Esophagus (tissue), 2 donors: ENCODE results near the gene SLC7A9. TPM values are rescaled to one million over a fixed set of nuclear protein-coding genes. Genes with fewer than 3 reads are reported as not detected.

Source experiments
- H3K27ac ChIP-seq, 2 donors: one replicate each; pipeline ENCODE4 v1.5.1; 2013; ENCODE audit warnings: low read depth in 2 of 2, mild to moderate bottlenecking in 2 of 2, inconsistent platforms in 1 of 2, low read length in 1 of 2, moderate library complexity in 1 of 2
- H3K27me3 ChIP-seq, 2 donors: one replicate each; pipeline ENCODE4 v1.6.1; 2013; ENCODE audit warnings: low read length in 2 of 2, control low read depth in 1 of 2, mild to moderate bottlenecking in 1 of 2; ENCODE audit not compliant: insufficient read depth in 2 of 2, control insufficient read depth in 1 of 2
- H3K36me3 ChIP-seq, 2 donors: one replicate each; pipeline ENCODE4 v1.6.1; 2013; ENCODE audit warnings: low read length in 1 of 2; ENCODE audit not compliant: control insufficient read depth in 2 of 2, insufficient read depth in 2 of 2
- H3K4me1 ChIP-seq, 2 donors: one replicate each; pipeline ENCODE4 v1.6.1; 2013; ENCODE audit warnings: low read length in 1 of 2; ENCODE audit not compliant: control insufficient read depth in 2 of 2, insufficient read depth in 2 of 2
- H3K4me3 ChIP-seq, 2 donors: one replicate each; pipeline ENCODE4 v1.5.1; 2013; ENCODE audit warnings: low read length in 2 of 2, mild to moderate bottlenecking in 2 of 2, low read depth in 1 of 2, moderate library complexity in 1 of 2
- H3K9me3 ChIP-seq, 2 donors: one replicate each; pipeline ENCODE4 v1.6.1; 2013; ENCODE audit warnings: mild to moderate bottlenecking in 2 of 2, low read depth in 1 of 2, low read length in 1 of 2, moderate library complexity in 1 of 2; ENCODE audit not compliant: control insufficient read depth in 2 of 2, insufficient read depth in 1 of 2
- WGBS, 2 donors: extraction: QIAGEN DNeasy Blood & Tissue Kit; methylation state at CpG; one replicate each; pipeline ENCODE4 v1.1.7; 2013; 5-methylcytosine and 5-hydroxymethylcytosine counted together
- polyA plus RNA-seq, 2 donors: library from polyadenylated mRNA; stranded (reverse); fragments of 200-250 nt; gene quantifications; one replicate each; pipeline ENCODE4 v1.2.3, GENCODE V29; 2013
- donor health status: healthy with polysubstance abuse.
- donor health status: Bipolar disorder and iron deficiency.

SLC7A9 gene
- polyA plus RNA-seq, 2 donors: 0.16 to 0.33 TPM

GRCh38 chr19:32876919-32877285 is 7.3 kb upstream of the SLC7A9 start:
- H3K36me3 ChIP-seq: peaks cover 0 to 10% of the 10 kb centered on the region in 2 donors
- H3K4me1 ChIP-seq: peaks cover 0 to 3% of the 10 kb centered on the region in 2 donors
- no peak overlapping the region for H3K4me3 ChIP-seq
- H3K9me3 ChIP-seq: no peaks in the 10 kb centered on the region
- no peaks in the 10 kb centered on the region for H3K27me3 ChIP-seq
- 80 to 86% methylated on average over 12 of the region's 12 CpGs for WGBS, 2 donors
- no peak overlapping the region for H3K27ac ChIP-seq

GRCh38 chr19:32876236-32876918 is 6.8 kb upstream of the SLC7A9 start:
- Histone ChIP-seq H3K4me3 (no peak overlapping the region), H3K9me3 (no peaks in the 10 kb centered on the region), H3K36me3 (peaks cover 0 to 7% of the 10 kb centered on the region in 2 donors), H3K27ac (no peak overlapping the region), H3K27me3 (no peaks in the 10 kb centered on the region), H3K4me1 (no peaks in the 10 kb centered on the region)
- WGBS, 2 donors: 85 to 87% methylated on average over 9 of the region's 9 CpGs

GRCh38 chr19:32875428-32875827 is 5.9 kb upstream of the SLC7A9 start:
- Histone ChIP-seq H3K27ac (no peak overlapping the region), H3K36me3 (peaks cover 0 to 7% of the 10 kb centered on the region in 2 donors), H3K27me3 (no peaks in the 10 kb centered on the region), H3K9me3 (no peaks in the 10 kb centered on the region), H3K4me1 (no peaks in the 10 kb centered on the region), H3K4me3 (no peak overlapping the region)
- 77 to 78% methylated on average over 7 of the region's 7 CpGs for WGBS, 2 donors

GRCh38 chr19:32874605-32875004 is 5.0 kb upstream of the SLC7A9 start:
- Histone ChIP-seq H3K27me3 (no peaks in the 10 kb centered on the region), H3K4me1 (no peaks in the 10 kb centered on the region), H3K4me3 (no peak overlapping the region), H3K27ac (no peak overlapping the region), H3K9me3 (no peaks in the 10 kb centered on the region), H3K36me3 (peaks cover 0 to 3% of the 10 kb centered on the region in 2 donors)
- WGBS, 2 donors: 88 to 89% methylated on average over 9 of the region's 9 CpGs

- Histone ChIP-seq H3K9me3 (no peaks in the 10 kb centered on the region), H3K27ac (no peak overlapping the region)
These were observed 3.8 kb upstream of the SLC7A9 start for GRCh38 chr19:32873247-32873959.

GRCh38 chr19:32872391-32872790 is 2.8 kb upstream of the SLC7A9 start:
- no peaks in the 10 kb centered on the region for H3K9me3 ChIP-seq
- no peak overlapping the region for H3K4me3 ChIP-seq
- H3K27ac ChIP-seq: no peak overlapping the region
- WGBS, 2 donors: 85 to 88% methylated on average over 3 of the region's 3 CpGs
- H3K27me3 ChIP-seq: no peaks in the 10 kb centered on the region
- H3K36me3 ChIP-seq: no peaks in the 10 kb centered on the region
- no peaks in the 10 kb centered on the region for H3K4me1 ChIP-seq

More at GRCh38 chr19:32873247-32873959, 3.8 kb upstream of the SLC7A9 start:
- H3K4me1 ChIP-seq: no peaks in the 10 kb centered on the region
- no peak overlapping the region for H3K4me3 ChIP-seq
- no peaks in the 10 kb centered on the region for H3K36me3 ChIP-seq
- WGBS, 2 donors: 82 to 86% methylated on average over 18 of the region's 18 CpGs
- no peaks in the 10 kb centered on the region for H3K27me3 ChIP-seq

- Histone ChIP-seq H3K4me1 (no peaks in the 10 kb centered on the region), H3K4me3 (no peak overlapping the region), H3K27ac (no peak overlapping the region), H3K36me3 (no peaks in the 10 kb centered on the region), H3K27me3 (no peaks in the 10 kb centered on the region), H3K9me3 (no peaks in the 10 kb centered on the region)
- WGBS, 2 donors: 68 to 71% methylated on average over 12 of the region's 12 CpGs
These were observed 1.4 kb upstream of the SLC7A9 start for GRCh38 chr19:32870981-32871451.

GRCh38 chr19:32869966-32870573 is 503 bp upstream of the SLC7A9 start:
- Histone ChIP-seq H3K27ac (no peak overlapping the region), H3K27me3 (no peaks in the 10 kb centered on the region), H3K36me3 (no peaks in the 10 kb centered on the region), H3K4me3 (no peak overlapping the region), H3K9me3 (no peaks in the 10 kb centered on the region), H3K4me1 (no peaks in the 10 kb centered on the region)
- 69 to 78% methylated on average over 18 of the region's 18 CpGs for WGBS, 2 donors

GRCh38 chr19:32868206-32868950 is 1.2 kb downstream of the SLC7A9 start:
- Histone ChIP-seq H3K36me3 (peaks cover 0 to 5% of the 10 kb centered on the region in 2 donors), H3K27me3 (no peaks in the 10 kb centered on the region), H3K9me3 (no peaks in the 10 kb centered on the region), H3K27ac (no peak overlapping the region), H3K4me1 (no peaks in the 10 kb centered on the region), H3K4me3 (no peak overlapping the region)
- 88 to 90% methylated on average over 19 of the region's 19 CpGs for WGBS, 2 donors
